Natural killer cell (primary cell): ENCODE data around the gene P3H3. TPM values are rescaled to one million over a fixed set of nuclear protein-coding genes. Genes with fewer than 3 reads are reported as not detected.

Source experiments
- ATAC-seq, 3 donors: fragments of 150-1000 bp in 2 of 3; fragments of 200-7000 bp in 1 of 3; cut with Tn5 transposase; 1 replicate in 1 of 3; 2 replicates in 2 of 3; pipeline ENCODE4 v1.10.0; 2021; ENCODE audit warnings: mild to moderate bottlenecking in 2 of 3, moderate library complexity in 2 of 3
- DNase-seq, 2 donors: peaks; one replicate each; pipeline versions ENCODE4 v3.0.0 to v3.0.0-alpha.2; 2013 to 2021; ENCODE audit warnings: mixed read lengths in 1 of 2
- H3K27ac ChIP-seq: one replicate; pipeline ENCODE4 v1.5.1; 2013; ENCODE audit warnings: mild to moderate bottlenecking, low read length
- H3K27me3 ChIP-seq: one replicate; pipeline ENCODE4 v1.6.1; 2013; ENCODE audit warnings: low read length; ENCODE audit not compliant: control insufficient read depth, insufficient read depth
- H3K36me3 ChIP-seq: one replicate; pipeline ENCODE4 v1.6.1; 2013; ENCODE audit warnings: low read length; ENCODE audit not compliant: control insufficient read depth, insufficient read depth
- H3K4me1 ChIP-seq: one replicate; pipeline ENCODE4 v1.6.1; 2013; ENCODE audit warnings: low read length; ENCODE audit not compliant: control insufficient read depth, insufficient read depth
- H3K4me3 ChIP-seq: one replicate; pipeline ENCODE4 v1.5.1; 2013; ENCODE audit warnings: low read length
- H3K9me3 ChIP-seq: one replicate; pipeline ENCODE4 v1.6.1; 2013; ENCODE audit warnings: low read length; ENCODE audit not compliant: control insufficient read depth, insufficient read depth
- H3K27ac Mint-ChIP-seq, 2 donors: one replicate each; pipeline ENCODE4 v1.8.0; 2022; ENCODE audit warnings: mild to moderate bottlenecking in 2 of 2, mixed read lengths in 2 of 2, moderate library complexity in 1 of 2
- H3K27me3 Mint-ChIP-seq, 2 donors: one replicate each; pipeline ENCODE4 v1.8.0; 2022; ENCODE audit warnings: low read depth in 2 of 2, mixed read lengths in 2 of 2
- H3K36me3 Mint-ChIP-seq: one replicate; pipeline ENCODE4 v1.8.0; 2022; ENCODE audit warnings: mixed read lengths
- H3K4me1 Mint-ChIP-seq, 2 donors: one replicate each; pipeline ENCODE4 v1.8.0; 2022; ENCODE audit warnings: mixed read lengths in 2 of 2
- H3K4me3 Mint-ChIP-seq: one replicate; pipeline ENCODE4 v1.8.0; 2022; ENCODE audit warnings: mild to moderate bottlenecking, moderate library complexity, mixed read lengths
- H3K9me3 Mint-ChIP-seq, 2 donors: one replicate each; pipeline ENCODE4 v1.8.0; 2022; ENCODE audit warnings: mixed read lengths in 2 of 2
- WGBS: methylation state at CpG from one replicate; pipeline ENCODE4 v1.1.7; 2013; ENCODE audit warnings: missing lambda C conversion rate; ENCODE audit not compliant: insufficient coverage; 5-methylcytosine and 5-hydroxymethylcytosine counted together
- intact Hi-C: fragments of 100-400 bp; cut with micrococcal nuclease; formaldehyde crosslinking; loops from one replicate; pipeline ENCODE4 v1.14.2; 2022
- total RNA-seq, 4 donors: library from RNA; stranded (reverse); fragments of 120-200 nt in 1 of 4; gene quantifications; one replicate each; pipeline versions ENCODE4 v1.2.3 to v1.2.4, GENCODE V29; 2013 to 2022
- TF ChIP-seq, protein P1 (sequence below): fragments of 200-600 bp; IDR thresholded peaks from one replicate; pipeline ENCODE4 v1.8.0; 2022; ENCODE audit warnings: antibody characterized with exemption

P3H3 gene
- total RNA-seq, 3 donors from 2014 or later (not counting 1 experiment from before 2014, with no cell fraction given), result 0.72 to 1.8 TPM; not detected in 1

DNA sequence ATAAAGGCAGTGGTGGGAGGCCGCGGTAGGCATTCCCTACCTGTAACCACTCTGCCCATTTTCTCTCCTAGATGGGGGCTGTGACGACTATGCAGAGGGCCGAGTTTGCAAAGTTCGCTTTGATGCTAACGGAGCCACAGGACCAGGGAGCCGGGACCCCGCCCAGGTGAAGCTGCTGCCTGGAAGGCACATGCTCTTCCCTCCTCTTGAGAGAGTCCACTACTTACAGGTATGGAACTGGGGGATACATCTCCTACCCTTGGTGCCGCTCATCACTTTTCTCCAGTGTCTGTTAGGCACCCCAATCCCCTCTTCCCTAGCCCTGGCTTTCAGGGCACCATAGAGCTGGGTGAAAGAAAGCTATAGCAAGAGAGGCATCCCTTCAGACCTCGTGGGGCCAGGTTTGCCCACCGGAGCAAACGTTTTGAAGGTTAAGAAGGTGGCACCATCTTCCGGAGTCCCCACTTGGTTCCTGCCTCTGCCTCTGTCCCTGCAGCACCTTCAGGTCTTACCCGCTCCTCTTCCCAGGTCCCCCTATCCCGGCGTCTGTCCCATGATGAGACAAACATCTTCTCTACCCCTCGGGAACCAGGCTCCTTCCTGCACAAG lies 2.0 kb upstream of the P3H3 start:
- WGBS, result 89% methylated on average over 17 of the region's 17 CpGs
- no peak for DNase-seq
- H3K4me3 Mint-ChIP-seq, result peak overlapping the region; percentile 31
- H3K4me3 ChIP-seq, result no peak overlapping the region
- no peaks in the 10 kb centered on the region for H3K36me3 ChIP-seq
- H3K4me1 Mint-ChIP-seq, result peaks cover 20 to 39% of the 10 kb centered on the region in 2 donors
- intact Hi-C loops, result loop anchor here (5.0 kb wide), 1 partner anchor 74 kb away; the partner anchor contains the start of gene MLF2
- TF ChIP-seq, protein P1, sequence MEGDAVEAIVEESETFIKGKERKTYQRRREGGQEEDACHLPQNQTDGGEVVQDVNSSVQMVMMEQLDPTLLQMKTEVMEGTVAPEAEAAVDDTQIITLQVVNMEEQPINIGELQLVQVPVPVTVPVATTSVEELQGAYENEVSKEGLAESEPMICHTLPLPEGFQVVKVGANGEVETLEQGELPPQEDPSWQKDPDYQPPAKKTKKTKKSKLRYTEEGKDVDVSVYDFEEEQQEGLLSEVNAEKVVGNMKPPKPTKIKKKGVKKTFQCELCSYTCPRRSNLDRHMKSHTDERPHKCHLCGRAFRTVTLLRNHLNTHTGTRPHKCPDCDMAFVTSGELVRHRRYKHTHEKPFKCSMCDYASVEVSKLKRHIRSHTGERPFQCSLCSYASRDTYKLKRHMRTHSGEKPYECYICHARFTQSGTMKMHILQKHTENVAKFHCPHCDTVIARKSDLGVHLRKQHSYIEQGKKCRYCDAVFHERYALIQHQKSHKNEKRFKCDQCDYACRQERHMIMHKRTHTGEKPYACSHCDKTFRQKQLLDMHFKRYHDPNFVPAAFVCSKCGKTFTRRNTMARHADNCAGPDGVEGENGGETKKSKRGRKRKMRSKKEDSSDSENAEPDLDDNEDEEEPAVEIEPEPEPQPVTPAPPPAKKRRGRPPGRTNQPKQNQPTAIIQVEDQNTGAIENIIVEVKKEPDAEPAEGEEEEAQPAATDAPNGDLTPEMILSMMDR, result no peak
- no peaks in the 10 kb centered on the region for H3K9me3 Mint-ChIP-seq
- H3K9me3 ChIP-seq, result no peaks in the 10 kb centered on the region
- H3K27ac ChIP-seq, result no peak overlapping the region
- no peak for ATAC-seq
- H3K27me3 Mint-ChIP-seq, result peaks cover 62 to 73% of the 10 kb centered on the region in 2 donors
- H3K27me3 ChIP-seq, result peaks cover 52% of the 10 kb centered on the region
- peaks cover 30% of the 10 kb centered on the region for H3K4me1 ChIP-seq
- H3K36me3 Mint-ChIP-seq, result no peaks in the 10 kb centered on the region
- no peak overlapping the region for H3K27ac Mint-ChIP-seq

GRCh38 chr12:6826734-6827436 lies 1.3 kb upstream of the P3H3 start:
- no peak for DNase-seq
- TF ChIP-seq, protein P1, result no peak
- H3K27ac Mint-ChIP-seq, result no peak overlapping the region
- H3K9me3 Mint-ChIP-seq, result no peaks in the 10 kb centered on the region
- intact Hi-C loops, result loop anchor here (5.0 kb wide), 1 partner anchor 75 kb away; the partner anchor contains the start of gene MLF2
- H3K36me3 ChIP-seq, result no peaks in the 10 kb centered on the region
- no peaks in the 10 kb centered on the region for H3K9me3 ChIP-seq
- WGBS, result 91% methylated on average over 22 of the region's 22 CpGs
- no peak overlapping the region for H3K4me3 ChIP-seq
- peak overlapping the region; percentile 70 for H3K4me3 Mint-ChIP-seq
- H3K27ac ChIP-seq, result no peak overlapping the region
- H3K4me1 ChIP-seq, result peaks cover 25% of the 10 kb centered on the region
- peaks cover 20 to 37% of the 10 kb centered on the region in 2 donors for H3K4me1 Mint-ChIP-seq
- H3K27me3 ChIP-seq, result peaks cover 49% of the 10 kb centered on the region
- H3K36me3 Mint-ChIP-seq, result no peaks in the 10 kb centered on the region
- H3K27me3 Mint-ChIP-seq, result peaks cover 68 to 78% of the 10 kb centered on the region in 2 donors
- ATAC-seq, result no peak

- no peak for ATAC-seq
- Histone ChIP-seq H3K27ac (no peak overlapping the region), H3K4me3 (no peak overlapping the region), H3K9me3 (no peaks in the 10 kb centered on the region), H3K36me3 (no peaks in the 10 kb centered on the region), H3K27me3 (peaks cover 44% of the 10 kb centered on the region), H3K4me1 (peaks cover 22% of the 10 kb centered on the region)
- 7% methylated on average over 4 of the region's 8 CpGs for WGBS
- DNase-seq, result peak in 1 of 2 donors; percentile 56
- Mint-ChIP-seq H3K27me3 (peaks cover 72% of the 10 kb centered on the region in 2 donors), H3K36me3 (no peaks in the 10 kb centered on the region), H3K4me3 (peak overlapping the region; percentile 70), H3K27ac (no peak overlapping the region), H3K9me3 (no peaks in the 10 kb centered on the region), H3K4me1 (peaks cover 20 to 33% of the 10 kb centered on the region in 2 donors)
- intact Hi-C loops, result loop anchor here (5.0 kb wide), 1 partner anchor 75 kb away; the partner anchor contains the start of gene MLF2
- TF ChIP-seq, protein P1, result no peak
These were observed 733 bp upstream of the P3H3 start for GRCh38 chr12:6827437-6827911.
